Cardiac fibroblast (primary cell): ENCODE data around the gene MYO7A.

Source experiments
- DNase-seq, 2 donors: peaks; one replicate each; pipeline versions ENCODE4 v3.0.0 to v3.0.0-alpha.2; 2010; ENCODE audit warnings: low read depth in 2 of 2
- H3K4me3 ChIP-seq, 2 donors: replicated peaks in 1 of 2; 1 replicate in 1 of 2; 2 replicates in 1 of 2; pipeline ENCODE4 v1.5.1; 2011; ENCODE audit warnings: low read depth in 2 of 2, low read length in 2 of 2, mild to moderate bottlenecking in 2 of 2, moderate library complexity in 1 of 2
- CTCF ChIP-seq: IDR thresholded peaks from one replicate; pipeline ENCODE4 v1.5.1; 2011; ENCODE audit warnings: low read depth, mild to moderate bottlenecking, low read length, inconsistent platforms

MYO7A gene

GRCh38 chr11:77262803-77263202 lies 134.8 kb downstream of the MYO7A start:
- no peak for DNase-seq
- TF ChIP-seq CTCF = no peak
- no peak overlapping the region for H3K4me3 ChIP-seq
